HEK293 (cell line): ENCODE measurements around the gene ADGRF4.

Experiments used
- AEBP2 ChIP-seq: fragments of 450-650 bp; formaldehyde crosslinking; IDR thresholded peaks from 2 replicates; pipeline ENCODE4 v1.5.1; 2016; ENCODE audit warnings: missing biosample characterization, missing genetic modification characterization, borderline replicate concordance
- BCL6B ChIP-seq: fragments of 450-650 bp; formaldehyde crosslinking; IDR thresholded peaks from 2 replicates; pipeline ENCODE4 v1.5.1; 2017; ENCODE audit warnings: missing biosample characterization, missing genetic modification characterization
- CTCF ChIP-seq: fragments of 450-650 bp; formaldehyde crosslinking; IDR thresholded peaks from 2 replicates; pipeline ENCODE4 v1.5.1; 2016; ENCODE audit warnings: missing biosample characterization, missing genetic modification characterization
- KLF9 ChIP-seq: fragments of 450-650 bp; formaldehyde crosslinking; IDR thresholded peaks from 2 replicates; pipeline ENCODE4 v1.5.1; 2016; ENCODE audit warnings: missing biosample characterization, missing genetic modification characterization, low read depth
- MEIS1 ChIP-seq: sonication (generic); formaldehyde crosslinking; IDR thresholded peaks from 2 replicates; pipeline ENCODE4 v1.8.1; 2022; ENCODE audit warnings: missing genetic modification reagents, mild to moderate bottlenecking, borderline replicate concordance
- MZF1 ChIP-seq: fragments of 450-650 bp; formaldehyde crosslinking; IDR thresholded peaks from 2 replicates; pipeline ENCODE4 v1.5.1; 2017; ENCODE audit warnings: missing biosample characterization, missing genetic modification characterization, borderline replicate concordance
- OVOL3 ChIP-seq: fragments of 450-650 bp; formaldehyde crosslinking; IDR thresholded peaks from 2 replicates; pipeline ENCODE4 v1.5.1; 2016; ENCODE audit warnings: missing biosample characterization, missing genetic modification characterization
- PRDM1 ChIP-seq: fragments of 450-650 bp; formaldehyde crosslinking; IDR thresholded peaks from 2 replicates; pipeline ENCODE4; 2016; ENCODE audit warnings: missing biosample characterization, missing genetic modification characterization
- YY1 ChIP-seq: fragments of 450-650 bp; formaldehyde crosslinking; IDR thresholded peaks from 2 replicates; pipeline ENCODE4 v1.5.1; 2018; ENCODE audit warnings: missing biosample characterization, missing genetic modification characterization
- ZBTB17 ChIP-seq: fragments of 450-650 bp; formaldehyde crosslinking; IDR thresholded peaks from 2 replicates; pipeline ENCODE4 v1.5.1; 2016; ENCODE audit warnings: missing biosample characterization, missing genetic modification characterization
- ZNF114 ChIP-seq: fragments of 450-650 bp; formaldehyde crosslinking; IDR thresholded peaks from 2 replicates; pipeline ENCODE4 v1.5.0; 2017; ENCODE audit warnings: missing biosample characterization, missing genetic modification characterization
- ZNF121 ChIP-seq: fragments of 450-650 bp; formaldehyde crosslinking; IDR thresholded peaks from 2 replicates; pipeline ENCODE4 v1.5.1; 2016; ENCODE audit warnings: missing biosample characterization, missing genetic modification characterization
- ZNF155 ChIP-seq: fragments of 450-650 bp; formaldehyde crosslinking; IDR thresholded peaks from 2 replicates; pipeline ENCODE4 v1.5.1; 2016; ENCODE audit warnings: missing biosample characterization, missing genetic modification characterization
- ZNF169 ChIP-seq: fragments of 450-650 bp; formaldehyde crosslinking; IDR thresholded peaks from 2 replicates; pipeline ENCODE4 v1.5.1; 2016; ENCODE audit warnings: missing biosample characterization, missing genetic modification characterization
- ZNF175 ChIP-seq: fragments of 450-650 bp; formaldehyde crosslinking; IDR thresholded peaks from 2 replicates; pipeline ENCODE4 v1.5.1; 2016; ENCODE audit warnings: missing biosample characterization, missing genetic modification characterization
- ZNF248 ChIP-seq: fragments of 450-650 bp; formaldehyde crosslinking; IDR thresholded peaks from 2 replicates; pipeline ENCODE4 v1.5.1; 2017; ENCODE audit warnings: missing biosample characterization, missing genetic modification characterization
- ZNF366 ChIP-seq: fragments of 450-650 bp; formaldehyde crosslinking; conservative IDR thresholded peaks from 2 replicates; pipeline ENCODE4 v1.5.1; 2016; ENCODE audit warnings: missing biosample characterization, missing genetic modification characterization
- ZNF394 ChIP-seq: fragments of 450-650 bp; formaldehyde crosslinking; IDR thresholded peaks from 2 replicates; pipeline ENCODE4 v1.5.1; 2016; ENCODE audit warnings: missing biosample characterization, missing genetic modification characterization, mild to moderate bottlenecking, moderate library complexity, borderline replicate concordance
- ZNF510 ChIP-seq: fragments of 450-650 bp; formaldehyde crosslinking; IDR thresholded peaks from 2 replicates; pipeline ENCODE4 v1.5.1; 2018; ENCODE audit warnings: mild to moderate bottlenecking, missing genetic modification characterization, missing biosample characterization; ENCODE audit not compliant: insufficient replicate concordance
- ZNF521 ChIP-seq: fragments of 450-650 bp; formaldehyde crosslinking; IDR thresholded peaks from 2 replicates; pipeline ENCODE4 v1.5.1; 2017; ENCODE audit warnings: missing biosample characterization, mild to moderate bottlenecking, missing genetic modification characterization
- ZNF555 ChIP-seq: fragments of 450-650 bp; formaldehyde crosslinking; conservative IDR thresholded peaks from 2 replicates; pipeline ENCODE4 v1.5.1; 2017; ENCODE audit warnings: missing biosample characterization, mild to moderate bottlenecking, missing genetic modification characterization, inconsistent platforms
- ZNF580 ChIP-seq: fragments of 450-650 bp; formaldehyde crosslinking; IDR thresholded peaks from 2 replicates; pipeline ENCODE4 v1.5.1; 2016; ENCODE audit warnings: missing biosample characterization, missing genetic modification characterization
- ZNF596 ChIP-seq: fragments of 450-650 bp; IDR thresholded peaks from 2 replicates; pipeline ENCODE4 v1.5.0; 2018; ENCODE audit warnings: missing biosample characterization, mild to moderate bottlenecking, missing genetic modification characterization, moderate library complexity
- ZNF610 ChIP-seq: fragments of 450-650 bp; formaldehyde crosslinking; IDR thresholded peaks from 2 replicates; pipeline ENCODE4 v1.5.1; 2016; ENCODE audit warnings: missing biosample characterization, missing genetic modification characterization, borderline replicate concordance
- ZNF623 ChIP-seq: fragments of 450-650 bp; formaldehyde crosslinking; IDR thresholded peaks from 2 replicates; pipeline ENCODE4 v1.5.1; 2016; ENCODE audit warnings: missing biosample characterization, missing genetic modification characterization
- ZNF707 ChIP-seq: fragments of 450-650 bp; formaldehyde crosslinking; IDR thresholded peaks from 2 replicates; pipeline ENCODE4 v1.5.1; 2016; ENCODE audit warnings: missing biosample characterization, missing genetic modification characterization
- ZNF768 ChIP-seq: fragments of 450-650 bp; formaldehyde crosslinking; IDR thresholded peaks from 2 replicates; pipeline ENCODE4 v1.5.1; 2018; ENCODE audit warnings: missing biosample characterization, mild to moderate bottlenecking, missing genetic modification characterization
- ZNF776 ChIP-seq: fragments of 450-650 bp; formaldehyde crosslinking; IDR thresholded peaks from 2 replicates; pipeline ENCODE4 v1.5.0; 2017; ENCODE audit warnings: missing biosample characterization, missing genetic modification characterization, borderline replicate concordance
- TF ChIP-seq, protein P1 (sequence below): fragments of 450-650 bp; formaldehyde crosslinking; conservative IDR thresholded peaks from 2 replicates; pipeline ENCODE4 v1.5.1; 2016; ENCODE audit warnings: low read depth, missing biosample characterization, missing genetic modification characterization
- TF ChIP-seq, protein P2 (sequence below): fragments of 450-650 bp; formaldehyde crosslinking; IDR thresholded peaks from 2 replicates; pipeline ENCODE4 v1.5.1; 2016; ENCODE audit warnings: missing biosample characterization, missing genetic modification characterization

The ADGRF4 gene

DNA sequence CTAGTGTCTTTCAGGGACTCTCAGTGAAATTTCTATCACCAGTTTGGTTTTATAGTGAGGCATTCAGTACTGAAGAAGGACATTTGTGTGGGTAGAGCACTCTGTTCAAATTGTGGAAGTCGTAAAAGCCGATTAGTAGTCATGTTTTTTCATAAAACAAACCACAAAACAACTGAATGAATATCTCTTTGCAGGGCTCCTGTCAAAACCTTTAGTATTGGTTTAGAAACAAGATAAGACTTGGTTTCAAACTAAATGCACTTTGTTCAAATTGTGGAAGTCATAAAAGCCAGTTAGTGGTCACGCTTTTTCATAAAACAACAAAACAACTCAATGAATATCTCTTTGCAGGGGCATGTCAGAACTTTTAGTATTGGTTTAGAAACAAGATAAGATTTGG lies 23.8 kb downstream of the ADGRF4 start (continued):
- TF ChIP-seq, protein P1, sequence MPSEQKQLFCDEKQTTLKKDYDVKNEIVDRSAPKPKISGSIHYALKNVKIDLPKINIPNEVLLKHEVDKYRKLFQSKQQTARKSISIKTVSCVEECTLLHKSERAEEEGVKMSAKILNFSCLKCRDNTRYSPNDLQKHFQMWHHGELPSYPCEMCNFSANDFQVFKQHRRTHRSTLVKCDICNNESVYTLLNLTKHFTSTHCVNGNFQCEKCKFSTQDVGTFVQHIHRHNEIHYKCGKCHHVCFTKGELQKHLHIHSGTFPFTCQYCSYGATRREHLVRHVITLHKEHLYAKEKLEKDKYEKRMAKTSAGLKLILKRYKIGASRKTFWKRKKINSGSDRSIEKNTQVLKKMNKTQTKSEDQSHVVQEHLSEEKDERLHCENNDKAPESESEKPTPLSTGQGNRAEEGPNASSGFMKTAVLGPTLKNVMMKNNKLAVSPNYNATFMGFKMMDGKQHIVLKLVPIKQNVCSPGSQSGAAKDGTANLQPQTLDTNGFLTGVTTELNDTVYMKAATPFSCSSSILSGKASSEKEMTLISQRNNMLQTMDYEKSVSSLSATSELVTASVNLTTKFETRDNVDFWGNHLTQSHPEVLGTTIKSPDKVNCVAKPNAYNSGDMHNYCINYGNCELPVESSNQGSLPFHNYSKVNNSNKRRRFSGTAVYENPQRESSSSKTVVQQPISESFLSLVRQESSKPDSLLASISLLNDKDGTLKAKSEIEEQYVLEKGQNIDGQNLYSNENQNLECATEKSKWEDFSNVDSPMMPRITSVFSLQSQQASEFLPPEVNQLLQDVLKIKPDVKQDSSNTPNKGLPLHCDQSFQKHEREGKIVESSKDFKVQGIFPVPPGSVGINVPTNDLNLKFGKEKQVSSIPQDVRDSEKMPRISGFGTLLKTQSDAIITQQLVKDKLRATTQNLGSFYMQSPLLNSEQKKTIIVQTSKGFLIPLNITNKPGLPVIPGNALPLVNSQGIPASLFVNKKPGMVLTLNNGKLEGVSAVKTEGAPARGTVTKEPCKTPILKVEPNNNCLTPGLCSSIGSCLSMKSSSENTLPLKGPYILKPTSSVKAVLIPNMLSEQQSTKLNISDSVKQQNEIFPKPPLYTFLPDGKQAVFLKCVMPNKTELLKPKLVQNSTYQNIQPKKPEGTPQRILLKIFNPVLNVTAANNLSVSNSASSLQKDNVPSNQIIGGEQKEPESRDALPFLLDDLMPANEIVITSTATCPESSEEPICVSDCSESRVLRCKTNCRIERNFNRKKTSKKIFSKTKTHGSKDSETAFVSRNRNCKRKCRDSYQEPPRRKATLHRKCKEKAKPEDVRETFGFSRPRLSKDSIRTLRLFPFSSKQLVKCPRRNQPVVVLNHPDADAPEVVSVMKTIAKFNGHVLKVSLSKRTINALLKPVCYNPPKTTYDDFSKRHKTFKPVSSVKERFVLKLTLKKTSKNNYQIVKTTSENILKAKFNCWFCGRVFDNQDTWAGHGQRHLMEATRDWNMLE (tag by site-specific recombination): 0 out of 2 replicates have a peak, but pooled peaks have one; percentile 26
- TF ChIP-seq ZNF510 (tag by site-specific recombination) (peak; percentile 45), ZNF776 (tag by site-specific recombination) (no peak), ZNF366 (tag by site-specific recombination) (no peak), ZNF596 (tag by site-specific recombination) (0 out of 2 replicates have a peak, but pooled peaks have one; percentile 25), ZNF169 (tag by site-specific recombination) (no peak), MEIS1 (CRISPR knock-in tag) (no peak), ZNF394 (tag by site-specific recombination) (peak; percentile 42; the same call in 1 of the 2 replicates), BCL6B (peak; percentile 67; the same call in 1 of the 2 replicates), ZNF610 (tag by site-specific recombination) (peak; percentile 81; the same call in 1 of the 2 replicates), ZNF521 (tag by site-specific recombination) (no peak), ZNF768 (0 out of 2 replicates have a peak, but pooled peaks have one; percentile 25), ZNF580 (peak; percentile 97), CTCF (tag by site-specific recombination) (no peak), ZNF555 (no peak), ZNF121 (tag by site-specific recombination) (no peak), KLF9 (tag by site-specific recombination) (no peak), ZNF707 (tag by site-specific recombination) (no peak), MZF1 (tag by site-specific recombination) (0 out of 2 replicates have a peak, but pooled peaks have one; percentile 36), ZBTB17 (tag by site-specific recombination) (no peak), YY1 (tag by site-specific recombination) (no peak; the same call in 1 of the 2 replicates), AEBP2 (tag by site-specific recombination) (0 out of 2 replicates have a peak, but pooled peaks have one; percentile 7), ZNF623 (tag by site-specific recombination) (no peak), PRDM1 (tag by site-specific recombination) (no peak), ZNF175 (tag by site-specific recombination) (no peak), ZNF248 (tag by site-specific recombination) (no peak), ZNF155 (tag by site-specific recombination) (no peak), ZNF114 (no peak), OVOL3 (peak; percentile 96)
- TF ChIP-seq, protein P2, sequence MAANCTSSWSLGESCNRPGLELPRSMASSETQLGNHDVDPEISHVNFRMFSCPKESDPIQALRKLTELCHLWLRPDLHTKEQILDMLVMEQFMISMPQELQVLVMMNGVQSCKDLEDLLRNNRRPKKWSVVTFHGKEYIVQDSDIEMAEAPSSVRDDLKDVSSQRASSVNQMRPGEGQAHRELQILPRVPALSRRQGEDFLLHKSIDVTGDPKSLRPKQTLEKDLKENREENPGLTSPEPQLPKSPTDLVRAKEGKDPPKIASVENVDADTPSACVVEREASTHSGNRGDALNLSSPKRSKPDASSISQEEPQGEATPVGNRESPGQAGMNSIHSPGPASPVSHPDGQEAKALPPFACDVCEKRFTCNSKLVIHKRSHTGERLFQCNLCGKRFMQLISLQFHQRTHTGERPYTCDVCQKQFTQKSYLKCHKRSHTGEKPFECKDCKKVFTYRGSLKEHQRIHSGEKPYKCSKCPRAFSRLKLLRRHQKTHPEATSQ: no peak
